NCI-H1105 treated with DMSO at 0.1 percent for 48 hours (cell line): ENCODE results near the gene MOB2.
"Not testable (repeated sequence)": the region's sequence is repeated elsewhere in the genome, so short reads cannot be mapped to it uniquely, and the experiment has no call there.

Experiments used
- DNase-seq: peaks from one replicate; lab custom pipeline; 2025; lab: John Stamatoyannopoulos, UW

The MOB2 gene

GRCh38 chr11:1440066-1440465 lies 46.5 kb downstream of the MOB2 start:
- no peak for DNase-seq

- no peak for DNase-seq
These were observed 47.2 kb downstream of the MOB2 start for GRCh38 chr11:1439341-1439740.

GRCh38 chr11:1438967-1439330 lies 47.6 kb downstream of the MOB2 start:
- no peak for DNase-seq

GRCh38 chr11:1438261-1438966 lies 48.2 kb downstream of the MOB2 start:
- no peak for DNase-seq

GRCh38 chr11:1437500-1437899 lies 49.1 kb downstream of the MOB2 start:
- no peak for DNase-seq

GRCh38 chr11:1436468-1437039 lies 50.0 kb downstream of the MOB2 start:
- no peak for DNase-seq

- no peak for DNase-seq
These were observed 50.6 kb downstream of the MOB2 start for GRCh38 chr11:1435820-1436467.

- DNase-seq = not testable (repeated sequence)
These were observed 51.1 kb downstream of the MOB2 start for GRCh38 chr11:1435479-1435819.

- DNase-seq = no peak
These were observed 52.5 kb downstream of the MOB2 start for GRCh38 chr11:1433977-1434640.

GRCh38 chr11:1433568-1433967 lies 53.0 kb downstream of the MOB2 start:
- DNase-seq = no peak

GRCh38 chr11:1428762-1429316 lies 57.7 kb downstream of the MOB2 start:
- DNase-seq = no peak

- no peak for DNase-seq
These were observed 61.1 kb downstream of the MOB2 start for GRCh38 chr11:1425439-1425838.

- no peak for DNase-seq
These were observed 61.6 kb downstream of the MOB2 start for GRCh38 chr11:1425006-1425405.

- DNase-seq = not testable (repeated sequence)
These were observed 63.2 kb downstream of the MOB2 start for GRCh38 chr11:1423406-1423805.

GRCh38 chr11:1422981-1423380 lies 63.6 kb downstream of the MOB2 start:
- DNase-seq = no peak

- DNase-seq = no peak
These were observed 64.1 kb downstream of the MOB2 start for GRCh38 chr11:1422481-1422880.

GRCh38 chr11:1421291-1421690 lies 65.3 kb downstream of the MOB2 start:
- no peak for DNase-seq

- DNase-seq = no peak
These were observed 66.8 kb downstream of the MOB2 start for GRCh38 chr11:1419811-1420210.
